Astrocyte of the spinal cord (primary cell): ENCODE data around the gene DOCK4.

Experiments
- DNase-seq: peaks from one replicate; pipeline ENCODE4 v3.0.0; 2011; ENCODE audit warnings: low read depth, low spot score
- H3K4me3 ChIP-seq: 2 replicates; pipeline ENCODE4 v1.5.1; 2011; ENCODE audit warnings: low read depth, mild to moderate bottlenecking, low read length, moderate library complexity
- in situ Hi-C: cut with HindIII; loops from 2 replicates; pipeline ENCODE4 v1.10.0; 2017; ENCODE audit warnings: low sequenced_read_pairs
- TF ChIP-seq, protein P1 (sequence below): IDR thresholded peaks from 2 replicates; pipeline ENCODE4 v1.5.1; 2012; ENCODE audit warnings: low read depth, mild to moderate bottlenecking, low read length, inconsistent platforms

The DOCK4 gene

GRCh38 chr7:111752022-111752582 is 454.1 kb downstream of the DOCK4 start:
- in situ Hi-C loops: loop anchor here (25.0 kb wide), 1 partner anchor 660 kb away; no protein-coding TSS in a partner anchor
- TF ChIP-seq, protein P1, sequence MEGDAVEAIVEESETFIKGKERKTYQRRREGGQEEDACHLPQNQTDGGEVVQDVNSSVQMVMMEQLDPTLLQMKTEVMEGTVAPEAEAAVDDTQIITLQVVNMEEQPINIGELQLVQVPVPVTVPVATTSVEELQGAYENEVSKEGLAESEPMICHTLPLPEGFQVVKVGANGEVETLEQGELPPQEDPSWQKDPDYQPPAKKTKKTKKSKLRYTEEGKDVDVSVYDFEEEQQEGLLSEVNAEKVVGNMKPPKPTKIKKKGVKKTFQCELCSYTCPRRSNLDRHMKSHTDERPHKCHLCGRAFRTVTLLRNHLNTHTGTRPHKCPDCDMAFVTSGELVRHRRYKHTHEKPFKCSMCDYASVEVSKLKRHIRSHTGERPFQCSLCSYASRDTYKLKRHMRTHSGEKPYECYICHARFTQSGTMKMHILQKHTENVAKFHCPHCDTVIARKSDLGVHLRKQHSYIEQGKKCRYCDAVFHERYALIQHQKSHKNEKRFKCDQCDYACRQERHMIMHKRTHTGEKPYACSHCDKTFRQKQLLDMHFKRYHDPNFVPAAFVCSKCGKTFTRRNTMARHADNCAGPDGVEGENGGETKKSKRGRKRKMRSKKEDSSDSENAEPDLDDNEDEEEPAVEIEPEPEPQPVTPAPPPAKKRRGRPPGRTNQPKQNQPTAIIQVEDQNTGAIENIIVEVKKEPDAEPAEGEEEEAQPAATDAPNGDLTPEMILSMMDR: peak; percentile 94
- peak; percentile 52 for DNase-seq
- no peak overlapping the region for H3K4me3 ChIP-seq

DNA sequence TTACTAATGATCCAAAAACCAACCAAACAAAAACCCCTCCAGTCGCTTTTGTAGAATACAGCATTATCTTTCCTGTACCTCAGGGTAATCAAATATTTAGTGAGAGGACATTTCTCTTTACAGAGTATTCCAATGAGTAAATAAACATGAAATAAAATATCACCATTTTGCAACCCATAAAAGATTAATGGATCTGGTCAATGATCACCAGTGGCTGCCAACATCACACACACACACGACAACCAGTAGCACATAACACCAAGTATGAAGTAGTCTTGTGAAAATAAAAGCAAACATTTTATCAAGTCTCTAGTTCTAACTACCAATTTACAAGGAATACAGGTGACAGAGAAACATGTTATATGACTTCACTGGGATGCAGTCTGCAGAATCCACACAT is 455.3 kb downstream of the DOCK4 start:
- DNase-seq: no peak
- in situ Hi-C loops: loop anchor here (25.0 kb wide), 1 partner anchor 661 kb away; no protein-coding TSS in a partner anchor
- no peak overlapping the region for H3K4me3 ChIP-seq
- TF ChIP-seq, protein P1: no peak

DNA sequence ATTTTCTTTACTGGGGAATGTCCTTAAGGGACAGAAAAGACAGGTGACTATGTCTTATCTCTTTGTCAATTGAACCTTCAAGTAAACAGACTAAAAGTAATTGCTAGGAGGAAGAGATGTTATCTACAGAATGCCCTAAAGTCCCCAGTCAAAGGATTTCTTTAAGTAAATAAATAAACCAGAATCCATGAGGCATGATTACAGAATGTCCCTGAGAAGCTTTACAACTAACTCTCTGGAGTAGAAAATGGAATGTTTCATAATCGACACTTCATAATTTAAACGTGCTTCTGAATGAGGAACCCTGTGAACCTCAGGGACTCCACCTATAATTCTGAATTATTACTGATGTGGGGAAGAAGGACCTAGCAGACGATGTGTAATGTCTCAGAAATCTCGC is 456.0 kb downstream of the DOCK4 start:
- TF ChIP-seq, protein P1: no peak

GRCh38 chr7:111749625-111750024 is 456.6 kb downstream of the DOCK4 start:
- in situ Hi-C loops: loop anchor here (25.0 kb wide), 1 partner anchor 663 kb away; no protein-coding TSS in a partner anchor
- no peak overlapping the region for H3K4me3 ChIP-seq
- TF ChIP-seq, protein P1: no peak
- no peak for DNase-seq

More for the DNA sequence above, 456.0 kb downstream of the DOCK4 start:
- in situ Hi-C loops: loop anchor here (25.0 kb wide), 1 partner anchor 662 kb away; no protein-coding TSS in a partner anchor
- no peak overlapping the region for H3K4me3 ChIP-seq
- no peak for DNase-seq

DNA sequence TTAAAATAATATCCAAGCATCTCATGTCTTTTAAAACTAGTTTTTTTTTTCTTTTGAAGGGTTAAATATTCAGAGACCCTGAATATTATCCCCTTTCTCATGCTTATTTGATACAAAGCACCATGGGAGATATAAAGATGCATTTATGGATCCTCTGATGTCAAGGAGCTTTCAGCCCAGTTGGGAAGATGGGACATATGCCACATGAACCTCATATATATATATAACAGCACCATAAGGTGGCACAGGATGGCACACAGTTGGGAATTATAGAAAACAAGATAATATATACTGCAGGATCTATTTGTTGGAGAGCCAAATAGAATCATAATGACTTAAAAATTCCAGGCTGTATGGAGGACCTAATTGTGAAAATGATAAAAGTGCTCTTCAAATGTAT is 458.5 kb downstream of the DOCK4 start:
- no peak for DNase-seq
- TF ChIP-seq, protein P1: no peak
- H3K4me3 ChIP-seq: no peak overlapping the region
- in situ Hi-C loops: no loop called here

GRCh38 chr7:111746950-111747349 is 459.2 kb downstream of the DOCK4 start:
- in situ Hi-C loops: no loop called here
- no peak overlapping the region for H3K4me3 ChIP-seq
- TF ChIP-seq, protein P1: no peak
- no peak for DNase-seq
